Activated T-helper 2 cell treated with anti-CD3 and anti-CD28 coated beads, Interferon-gamma antibody, Interleukin-2, Interleukin-4, amounts not matched to agents 10 μg/mL and 5 μg/mL and 100 μg/mL, durations not matched to agents 14 hours and 24 hours and 36 hours (primary cell): ENCODE results near the gene PPFIBP1. TPM values are rescaled to one million over a fixed set of nuclear protein-coding genes. Genes with fewer than 3 reads are reported as not detected.
"Not testable (repeated sequence)": the region's sequence is repeated elsewhere in the genome, so short reads cannot be mapped to it uniquely, and the experiment has no call there.

Source experiments
- DNase-seq: peaks from one replicate; pipeline ENCODE4 v3.0.0; 2021; ENCODE audit warnings: low spot score
- H3K27ac Mint-ChIP-seq: one replicate; pipeline ENCODE4 v1.8.0; 2021; ENCODE audit warnings: mixed read lengths
- H3K27me3 Mint-ChIP-seq: one replicate; pipeline ENCODE4 v1.8.0; 2021; ENCODE audit warnings: low read depth, mixed read lengths
- H3K36me3 Mint-ChIP-seq: one replicate; pipeline ENCODE4 v1.8.0; 2021; ENCODE audit warnings: low read depth, mixed read lengths
- H3K4me1 Mint-ChIP-seq: one replicate; pipeline ENCODE4 v1.8.0; 2021; ENCODE audit warnings: low read depth, mixed read lengths
- H3K4me3 Mint-ChIP-seq: one replicate; pipeline ENCODE4 v1.8.0; 2021; ENCODE audit warnings: low read depth, mild to moderate bottlenecking, moderate library complexity, mixed read lengths
- H3K9me3 Mint-ChIP-seq: one replicate; pipeline ENCODE4 v1.8.0; 2021; ENCODE audit warnings: mixed read lengths
- intact Hi-C: fragments of 100-400 bp; cut with micrococcal nuclease; formaldehyde crosslinking; loops from one replicate; pipeline ENCODE4 v1.15.1; 2023
- total RNA-seq: library from RNA; stranded (reverse); gene quantifications from 2 replicates; pipeline ENCODE4 v1.2.3, GENCODE V29; 2022

The PPFIBP1 gene
- total RNA-seq, 1 donor from 2014 or later: 74.1 TPM

GRCh38 chr12:27620121-27620520 lies 96.1 kb downstream of the PPFIBP1 start:
- intact Hi-C loops: no loop called here
- Mint-ChIP-seq H3K27me3 (peaks cover 2% of the 10 kb centered on the region), H3K4me3 (no peak overlapping the region), H3K4me1 (peaks cover 32% of the 10 kb centered on the region), H3K36me3 (peaks cover 3% of the 10 kb centered on the region), H3K9me3 (no peaks in the 10 kb centered on the region), H3K27ac (no peak overlapping the region)
- DNase-seq: no peak

GRCh38 chr12:27622436-27623195 lies 98.6 kb downstream of the PPFIBP1 start:
- H3K4me1 Mint-ChIP-seq: peaks cover 44% of the 10 kb centered on the region
- no peak overlapping the region for H3K27ac Mint-ChIP-seq
- H3K9me3 Mint-ChIP-seq: no peaks in the 10 kb centered on the region
- H3K4me3 Mint-ChIP-seq: no peak overlapping the region
- intact Hi-C loops: no loop called here
- no peak for DNase-seq
- peaks cover 3% of the 10 kb centered on the region for H3K36me3 Mint-ChIP-seq
- H3K27me3 Mint-ChIP-seq: no peaks in the 10 kb centered on the region

DNA sequence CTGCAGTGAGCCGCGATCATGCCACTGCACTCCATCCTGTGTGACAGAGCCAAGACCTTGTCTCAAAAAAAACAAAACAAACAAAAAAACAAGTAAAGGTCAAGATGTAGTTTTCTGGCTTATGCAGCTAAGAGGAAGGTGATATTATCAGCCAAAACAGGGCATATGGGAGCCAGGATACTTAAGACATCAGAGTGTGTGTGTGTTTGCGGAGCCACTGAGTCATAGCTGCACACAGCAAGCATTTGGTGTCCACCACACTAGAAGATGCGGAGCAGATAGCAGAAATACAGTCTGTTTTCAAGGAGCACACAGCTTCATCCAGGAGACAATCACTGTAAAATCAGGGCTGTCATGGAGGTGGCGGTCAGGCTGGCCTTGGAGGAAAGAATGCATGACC lies 99.6 kb downstream of the PPFIBP1 start:
- Mint-ChIP-seq H3K4me1 (peaks cover 45% of the 10 kb centered on the region), H3K4me3 (no peak overlapping the region), H3K36me3 (peaks cover 2% of the 10 kb centered on the region), H3K27me3 (no peaks in the 10 kb centered on the region), H3K9me3 (no peaks in the 10 kb centered on the region), H3K27ac (no peak overlapping the region)
- DNase-seq: no peak
- intact Hi-C loops: no loop called here

- H3K36me3 Mint-ChIP-seq: peaks cover 2% of the 10 kb centered on the region
- intact Hi-C loops: no loop called here
- H3K4me3 Mint-ChIP-seq: no peak overlapping the region
- no peaks in the 10 kb centered on the region for H3K9me3 Mint-ChIP-seq
- no peaks in the 10 kb centered on the region for H3K27me3 Mint-ChIP-seq
- H3K27ac Mint-ChIP-seq: no peak overlapping the region
- peaks cover 35% of the 10 kb centered on the region for H3K4me1 Mint-ChIP-seq
- no peak for DNase-seq
Measured at GRCh38 chr12:27624586-27624985, 100.6 kb downstream of the PPFIBP1 start.

DNA sequence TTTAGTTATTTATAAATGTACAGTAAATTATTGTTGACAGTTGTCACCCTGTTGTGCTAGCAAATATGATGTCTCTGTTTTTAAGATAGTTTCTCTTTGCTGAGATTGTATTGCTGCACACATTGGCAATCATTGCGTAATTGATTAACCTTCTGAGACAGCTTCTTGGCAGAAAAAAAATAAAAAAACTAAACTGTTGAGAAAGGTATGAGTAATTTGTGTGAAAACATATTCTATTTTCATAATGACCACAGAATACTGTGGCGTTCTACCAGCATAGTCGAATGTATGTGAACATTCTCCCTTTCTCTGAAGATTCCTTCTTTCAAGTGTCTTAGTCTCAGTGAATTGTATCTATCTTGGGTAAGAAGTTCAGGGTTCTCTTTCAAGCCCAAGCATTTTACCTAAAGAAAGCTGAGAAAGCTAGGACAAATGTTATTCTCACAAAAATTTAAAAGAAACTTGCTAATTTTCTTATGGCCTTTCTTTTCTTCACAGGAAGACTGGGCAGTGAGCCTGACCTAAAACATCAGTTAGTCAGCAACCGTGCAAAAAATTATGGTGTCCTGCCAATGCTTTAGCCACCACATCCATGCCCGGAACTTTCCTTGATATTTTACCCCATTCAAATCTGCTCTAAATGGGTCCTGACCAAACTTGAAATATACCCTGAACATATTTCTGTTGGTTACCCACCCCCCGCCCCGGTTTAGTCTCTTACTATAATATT lies 103.3 kb downstream of the PPFIBP1 start:
- Mint-ChIP-seq H3K4me1 (peaks cover 30% of the 10 kb centered on the region), H3K4me3 (no peak overlapping the region), H3K9me3 (no peaks in the 10 kb centered on the region), H3K27ac (no peak overlapping the region), H3K27me3 (peaks cover 3% of the 10 kb centered on the region), H3K36me3 (peaks cover 2% of the 10 kb centered on the region)
- intact Hi-C loops: loop anchor here (1.0 kb wide), 1 partner anchor 125 kb away; no protein-coding TSS in a partner anchor
- no peak for DNase-seq

DNA sequence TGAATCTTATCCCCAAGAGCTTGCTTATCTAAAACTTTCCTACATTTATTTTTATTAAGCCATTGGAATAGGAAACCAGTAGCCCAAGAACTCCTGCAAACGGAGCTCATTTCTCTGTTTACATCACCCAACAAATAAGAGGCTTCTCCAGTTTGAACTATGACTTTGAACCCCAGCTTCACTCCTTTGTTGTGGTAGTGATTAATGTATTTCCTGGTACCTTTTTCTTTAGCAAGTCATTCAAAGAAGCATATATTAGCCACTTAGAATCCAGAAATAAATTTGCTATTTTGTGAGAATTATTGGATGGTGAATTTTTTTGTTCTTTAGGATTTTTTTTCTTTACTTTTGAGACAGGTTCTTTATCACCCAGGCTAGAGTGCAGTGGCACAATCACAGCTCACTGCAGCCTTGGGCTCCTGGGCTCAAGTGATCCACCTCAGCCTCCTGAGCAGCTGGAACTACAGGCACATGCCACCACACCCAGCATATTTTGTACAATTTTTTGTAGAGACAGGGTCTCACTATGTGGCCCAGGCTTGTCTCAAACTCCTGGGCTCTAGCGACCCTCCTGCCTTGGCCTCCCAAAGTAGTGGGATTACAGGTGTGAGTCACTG lies 104.0 kb downstream of the PPFIBP1 start:
- not testable (repeated sequence) for H3K36me3 Mint-ChIP-seq, H3K4me3 Mint-ChIP-seq, H3K9me3 Mint-ChIP-seq, DNase-seq, H3K27ac Mint-ChIP-seq, H3K27me3 Mint-ChIP-seq
- H3K4me1 Mint-ChIP-seq: peaks cover 30% of the 10 kb centered on the region
- intact Hi-C loops: loop anchor here (1.0 to 2.0 kb wide), 2 partner anchors 126 to 167 kb away; no protein-coding TSS in a partner anchor

GRCh38 chr12:27630219-27630618 lies 106.2 kb downstream of the PPFIBP1 start:
- DNase-seq, intact Hi-C loops, H3K27me3 Mint-ChIP-seq, H3K27ac Mint-ChIP-seq, H3K4me3 Mint-ChIP-seq, H3K9me3 Mint-ChIP-seq: not testable (repeated sequence)
- H3K36me3 Mint-ChIP-seq: peaks cover 12% of the 10 kb centered on the region
- H3K4me1 Mint-ChIP-seq: peaks cover 18% of the 10 kb centered on the region

DNA sequence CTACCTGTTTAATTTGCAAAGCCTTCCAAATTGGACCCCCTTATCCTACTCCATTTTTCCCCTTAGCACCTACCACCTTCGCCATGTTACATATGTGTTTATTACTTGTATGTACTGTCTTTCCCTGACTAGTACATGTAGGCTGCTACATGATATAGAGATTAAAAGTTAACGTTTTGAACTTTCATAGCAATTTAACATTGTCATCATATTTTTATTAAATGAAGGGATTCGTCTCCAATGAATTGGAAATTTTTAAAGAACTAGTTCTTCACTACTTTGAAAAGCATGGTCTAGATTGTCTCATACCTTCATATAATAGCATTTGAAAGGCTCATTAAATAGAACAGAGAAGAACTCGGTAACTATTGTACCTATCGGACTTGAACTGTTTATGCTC lies 107.4 kb downstream of the PPFIBP1 start:
- peaks cover 18% of the 10 kb centered on the region for H3K36me3 Mint-ChIP-seq
- peaks cover 20% of the 10 kb centered on the region for H3K4me1 Mint-ChIP-seq
- intact Hi-C loops: no loop called here
- H3K4me3 Mint-ChIP-seq: no peak overlapping the region
- no peaks in the 10 kb centered on the region for H3K9me3 Mint-ChIP-seq
- peaks cover 3% of the 10 kb centered on the region for H3K27me3 Mint-ChIP-seq
- no peak overlapping the region for H3K27ac Mint-ChIP-seq
- DNase-seq: no peak

DNA sequence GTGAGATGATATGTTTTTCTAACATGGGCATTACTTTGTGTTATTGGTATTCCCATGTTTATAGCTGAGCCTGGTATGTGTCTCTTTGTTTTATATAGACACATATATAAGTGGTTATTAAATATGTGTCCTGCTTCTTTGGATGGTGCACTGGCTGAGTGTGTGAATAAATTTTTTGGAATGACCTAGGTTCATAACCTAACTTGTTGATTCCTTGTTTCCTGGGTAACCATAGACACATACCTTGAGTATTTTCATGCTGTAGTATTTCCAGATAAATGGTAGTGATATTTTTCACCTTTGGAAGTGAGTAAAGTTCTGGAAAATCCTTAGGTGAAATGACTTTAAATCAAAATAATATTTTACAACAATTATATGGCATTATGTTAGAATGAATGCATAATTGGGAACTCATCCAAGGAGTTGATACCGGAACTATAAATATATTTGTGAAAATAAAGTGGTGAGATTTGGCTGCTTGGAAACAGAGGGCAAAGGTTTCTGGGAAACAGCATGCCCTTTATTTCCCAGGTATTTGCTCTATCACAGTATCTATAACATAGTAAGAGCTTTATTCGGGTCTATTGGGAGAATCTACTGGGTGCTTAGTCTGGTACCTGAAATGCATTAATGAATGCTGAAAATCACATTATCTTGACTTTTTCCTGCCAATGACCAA lies 107.9 kb downstream of the PPFIBP1 start:
- H3K4me1 Mint-ChIP-seq: peaks cover 21% of the 10 kb centered on the region
- no peak overlapping the region for H3K27ac Mint-ChIP-seq
- DNase-seq: no peak
- H3K9me3 Mint-ChIP-seq: no peaks in the 10 kb centered on the region
- H3K27me3 Mint-ChIP-seq: peaks cover 3% of the 10 kb centered on the region
- no peak overlapping the region for H3K4me3 Mint-ChIP-seq
- intact Hi-C loops: no loop called here
- peaks cover 18% of the 10 kb centered on the region for H3K36me3 Mint-ChIP-seq

- Mint-ChIP-seq H3K27me3 (peaks cover 6% of the 10 kb centered on the region), H3K4me3 (no peak overlapping the region), H3K4me1 (peaks cover 14% of the 10 kb centered on the region), H3K36me3 (peaks cover 16% of the 10 kb centered on the region), H3K27ac (no peak overlapping the region), H3K9me3 (no peaks in the 10 kb centered on the region)
- intact Hi-C loops: loop anchor here (2.0 kb wide), 1 partner anchor 201 kb away; no protein-coding TSS in a partner anchor
- DNase-seq: no peak
Measured at GRCh38 chr12:27635349-27635972, 111.5 kb downstream of the PPFIBP1 start.

DNA sequence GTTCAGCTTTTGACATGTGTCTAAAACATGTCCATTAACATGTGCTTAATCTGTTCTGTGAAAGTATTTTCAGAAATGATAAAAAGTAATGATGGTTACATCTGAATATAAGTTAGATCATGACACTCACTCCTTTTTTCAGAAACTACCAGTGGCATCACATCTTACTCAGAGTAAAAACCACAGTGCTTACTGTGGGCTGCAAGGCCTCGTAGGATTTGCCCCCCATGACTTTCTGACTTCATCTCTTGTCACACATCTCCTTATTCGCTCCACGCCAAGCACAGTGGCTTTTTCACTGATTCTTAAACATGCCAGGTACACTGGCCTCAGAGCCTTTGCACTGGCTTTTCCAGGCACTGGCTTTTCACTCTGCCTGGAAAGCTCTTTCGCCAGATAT lies 112.6 kb downstream of the PPFIBP1 start:
- H3K27me3 Mint-ChIP-seq, H3K4me3 Mint-ChIP-seq, H3K9me3 Mint-ChIP-seq, H3K27ac Mint-ChIP-seq, intact Hi-C loops, DNase-seq: not testable (repeated sequence)
- Mint-ChIP-seq H3K36me3 (peaks cover 16% of the 10 kb centered on the region), H3K4me1 (peaks cover 14% of the 10 kb centered on the region)

DNA sequence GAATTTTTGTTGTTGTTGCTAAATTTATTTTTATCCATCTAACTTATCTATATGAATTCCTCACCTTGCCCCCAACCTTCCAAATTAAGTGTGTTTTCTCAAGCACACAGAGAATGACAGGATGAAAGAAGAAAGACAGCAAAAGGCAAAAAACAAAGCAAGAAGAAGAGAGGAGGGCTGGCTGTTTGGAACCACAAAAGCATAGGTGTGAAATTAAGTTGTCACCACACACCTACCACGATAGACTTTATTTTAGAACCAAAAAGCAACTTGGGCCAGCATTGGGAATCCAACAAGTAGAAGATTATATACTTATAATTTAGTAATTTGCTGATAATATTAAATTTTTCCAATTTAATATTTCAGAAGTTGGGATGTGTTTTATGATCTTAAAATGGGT lies 113.5 kb downstream of the PPFIBP1 start:
- Mint-ChIP-seq H3K4me1 (peaks cover 14% of the 10 kb centered on the region), H3K27ac (no peak overlapping the region), H3K9me3 (no peaks in the 10 kb centered on the region), H3K36me3 (peaks cover 16% of the 10 kb centered on the region), H3K4me3 (no peak overlapping the region), H3K27me3 (peaks cover 6% of the 10 kb centered on the region)
- intact Hi-C loops: no loop called here
- DNase-seq: no peak
